PC-9 (cell line): ENCODE measurements around the gene PYCR2.

Source experiments
- CTCF ChIP-seq: fragments of 200-600 bp; sonication (generic); conservative IDR thresholded peaks from 2 replicates; pipeline ENCODE4 v1.6.1; 2017; ENCODE audit warnings: mixed run types, antibody characterized with exemption, mild to moderate bottlenecking, moderate library complexity
- EZH2 ChIP-seq: fragments of 200-600 bp; sonication (generic); IDR thresholded peaks from 2 replicates; pipeline ENCODE4 v1.8.0; 2017; ENCODE audit warnings: antibody characterized with exemption, low read depth

DNA sequence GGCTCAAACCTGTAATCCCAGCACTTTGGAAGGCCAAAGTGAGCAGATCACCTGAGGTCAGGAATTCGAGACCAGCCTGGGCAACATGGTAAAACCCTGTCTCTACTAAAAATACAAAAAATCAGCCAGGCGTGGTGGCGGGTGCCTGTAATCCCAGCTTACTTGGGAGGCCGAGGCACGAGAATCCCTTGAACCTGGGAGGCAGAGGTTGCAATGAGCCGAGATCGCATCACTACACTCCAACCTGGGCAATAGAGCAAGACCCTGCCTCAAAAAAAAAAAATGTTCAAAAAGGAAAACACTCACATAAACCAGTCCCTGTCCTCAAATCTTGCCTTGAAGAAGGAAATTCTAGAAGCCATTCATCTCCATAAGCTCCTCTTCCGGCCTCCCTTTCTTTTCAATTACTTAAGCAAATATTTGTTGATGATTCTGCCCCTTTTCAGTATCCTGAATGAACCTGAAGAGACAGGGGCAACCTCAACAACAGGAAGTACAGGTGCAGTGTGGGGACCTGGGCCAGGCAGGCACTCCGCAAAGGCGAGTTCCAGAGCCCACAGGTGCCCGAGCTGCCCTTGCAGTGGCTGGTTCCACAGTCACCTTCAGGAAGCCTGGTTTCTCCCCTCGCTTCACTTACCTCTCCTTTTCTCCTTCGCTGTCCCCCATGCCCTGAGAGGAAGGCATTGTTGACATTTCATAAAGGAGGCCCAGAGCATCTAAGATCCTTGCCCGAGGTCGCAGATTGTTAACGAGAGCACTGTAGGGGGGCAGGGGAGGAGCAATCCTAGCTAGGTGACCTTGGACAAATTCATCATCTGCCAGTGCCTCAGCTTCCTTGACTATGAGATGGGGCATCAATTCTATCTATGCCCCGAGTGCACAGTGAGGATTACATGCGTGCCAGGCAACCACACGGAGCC is 26.2 kb downstream of the PYCR2 start:
- TF ChIP-seq CTCF: no peak
- TF ChIP-seq EZH2: no peak
